ENCODE measurements around the gene FBRSL1.

FBRSL1 gene

GRCh38 chr12:132539016-132539773 is 49.2 kb downstream of the FBRSL1 start:
- Histone ChIP-seq H3K27me3 (ENCODE audit: insufficient read depth, poor library complexity, severe bottlenecking) (no peaks in the 10 kb centered on the region), H3K4me3 (replicated peaks; ENCODE audit: insufficient read depth, low read length) (no peak overlapping the region), H3K27ac (replicated peaks) (no peak overlapping the region)
- no peak for DNase-seq (ENCODE audit: low read depth in 1 of 2, low spot score in 1 of 2)
- no peak for TF ChIP-seq POLR2AphosphoS5 (IDR thresholded peaks at IDR 0.05; ENCODE audit: low read depth)
- no peak for TF ChIP-seq CTCF (IDR thresholded peaks at IDR 0.05; ENCODE audit: insufficient read depth, low read length)
- TF ChIP-seq SPI1 (IDR thresholded peaks at IDR 0.05; ENCODE audit: borderline replicate concordance, low read depth) = no peak
- TF ChIP-seq REST (IDR thresholded peaks at IDR 0.05; ENCODE audit: insufficient replicate concordance, low read depth) = no peak
- no peak for TF ChIP-seq GABPA (IDR thresholded peaks at IDR 0.05; ENCODE audit: low read depth)

- Histone ChIP-seq H3K4me3 (replicated peaks; ENCODE audit: insufficient read depth, low read length) (no peak overlapping the region), H3K27ac (replicated peaks) (no peak overlapping the region), H3K27me3 (ENCODE audit: insufficient read depth, poor library complexity, severe bottlenecking) (no peaks in the 10 kb centered on the region)
- TF ChIP-seq GABPA (IDR thresholded peaks at IDR 0.05; ENCODE audit: low read depth) (no peak), SPI1 (IDR thresholded peaks at IDR 0.05; ENCODE audit: borderline replicate concordance, low read depth) (no peak), CTCF (IDR thresholded peaks at IDR 0.05; ENCODE audit: insufficient read depth, low read length) (no peak), REST (IDR thresholded peaks at IDR 0.05; ENCODE audit: insufficient replicate concordance, low read depth) (no peak), POLR2AphosphoS5 (IDR thresholded peaks at IDR 0.05; ENCODE audit: low read depth) (no peak)
- DNase-seq (ENCODE audit: low read depth in 1 of 2, low spot score in 1 of 2) = no peak
Observed at GRCh38 chr12:132540436-132540835, 50.5 kb downstream of the FBRSL1 start.

GRCh38 chr12:132541200-132541599 is 51.2 kb downstream of the FBRSL1 start:
- H3K27ac ChIP-seq (replicated peaks) = no peak overlapping the region
- H3K27me3 ChIP-seq (ENCODE audit: insufficient read depth, poor library complexity, severe bottlenecking) = no peaks in the 10 kb centered on the region
- no peak for DNase-seq (ENCODE audit: low read depth in 1 of 2, low spot score in 1 of 2)
- no peak for TF ChIP-seq SPI1 (IDR thresholded peaks at IDR 0.05; ENCODE audit: borderline replicate concordance, low read depth)
- no peak for TF ChIP-seq GABPA (IDR thresholded peaks at IDR 0.05; ENCODE audit: low read depth)
- TF ChIP-seq REST (IDR thresholded peaks at IDR 0.05; ENCODE audit: insufficient replicate concordance, low read depth) = no peak
- no peak for TF ChIP-seq CTCF (IDR thresholded peaks at IDR 0.05; ENCODE audit: insufficient read depth, low read length)
- no peak for TF ChIP-seq POLR2AphosphoS5 (IDR thresholded peaks at IDR 0.05; ENCODE audit: low read depth)
- no peak overlapping the region for H3K4me3 ChIP-seq (replicated peaks; ENCODE audit: insufficient read depth, low read length)

Measured in HL-60 (cell line).